ENCODE measurements around the gene PAPLN.
"Not testable (repeated sequence)": the region's sequence is repeated elsewhere in the genome, so short reads cannot be mapped to it uniquely, and the experiment has no call there.

PAPLN gene

DNA sequence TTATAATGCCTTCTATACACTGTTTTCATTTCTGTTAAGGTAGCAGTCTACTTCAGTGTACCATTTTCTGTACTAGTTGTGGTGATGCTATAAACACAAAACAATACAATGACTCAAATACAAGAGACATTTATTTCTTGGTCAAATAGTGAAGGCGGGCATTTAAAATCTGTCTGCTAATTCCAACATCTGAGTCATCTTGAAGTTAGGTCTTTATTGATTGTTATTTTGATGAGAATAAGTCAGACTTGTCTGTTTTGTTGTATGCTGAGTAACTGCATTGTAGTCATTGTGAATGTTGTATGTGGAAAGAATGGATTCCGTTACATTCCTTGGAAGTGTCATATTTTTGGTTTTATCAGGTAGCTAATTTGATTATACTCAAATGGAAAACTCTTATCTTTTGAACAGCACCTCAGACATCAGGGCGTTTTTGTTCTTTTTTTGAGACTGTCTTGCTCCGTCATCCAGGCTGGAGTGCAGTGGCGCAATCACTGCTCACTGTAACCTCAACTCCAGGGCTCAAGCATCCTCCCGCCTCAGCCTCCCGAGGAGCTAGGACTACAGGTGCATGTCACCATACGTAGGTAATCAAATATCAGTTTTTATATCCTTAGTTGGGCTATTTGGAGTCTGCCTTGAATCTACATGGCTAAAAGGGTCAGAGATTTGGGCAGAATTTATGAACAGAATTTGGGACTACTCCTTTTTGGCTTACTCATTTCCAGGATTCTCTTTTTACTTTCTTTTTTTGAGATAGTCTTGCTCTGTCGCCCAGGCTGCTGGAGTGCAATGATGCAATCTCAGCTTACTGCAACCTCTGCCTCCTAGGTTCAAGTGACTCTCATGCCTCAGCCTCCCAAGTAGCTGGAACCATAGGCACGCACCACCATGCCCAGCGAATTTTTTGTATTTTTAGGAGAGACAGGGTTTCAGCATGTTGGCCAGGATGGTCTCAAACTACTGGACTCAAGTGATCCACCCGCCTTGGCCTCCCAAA, 56.8 kb downstream of the PAPLN start:
- DNase-seq = no peak

GRCh38 chr14:73295198-73295796, 58.0 kb downstream of the PAPLN start:
- peak; percentile 30 to 54 for DNase-seq

- no peak for DNase-seq
Observed at GRCh38 chr14:73305499-73305898, 68.2 kb downstream of the PAPLN start.

- DNase-seq = no peak
Observed at GRCh38 chr14:73307261-73307660, 70.0 kb downstream of the PAPLN start.

DNA sequence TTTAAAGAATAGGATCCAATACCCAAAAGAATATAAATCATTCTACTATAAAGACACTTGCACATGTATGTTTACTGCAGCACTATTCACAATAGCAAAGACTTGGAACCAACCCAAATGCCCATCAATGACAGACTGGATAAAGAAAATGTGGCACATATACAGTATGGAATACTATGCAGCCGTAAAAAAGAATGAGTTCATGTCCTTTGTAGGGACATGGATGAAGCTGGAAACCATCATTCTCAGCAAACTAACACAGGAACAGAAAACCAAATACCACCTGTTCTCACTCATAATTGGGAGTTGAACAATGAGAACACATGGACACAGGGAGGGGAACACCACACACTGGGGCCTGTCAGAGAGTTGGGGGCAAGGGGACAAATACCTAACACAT, 71.9 kb downstream of the PAPLN start:
- DNase-seq = not testable (repeated sequence)

DNA sequence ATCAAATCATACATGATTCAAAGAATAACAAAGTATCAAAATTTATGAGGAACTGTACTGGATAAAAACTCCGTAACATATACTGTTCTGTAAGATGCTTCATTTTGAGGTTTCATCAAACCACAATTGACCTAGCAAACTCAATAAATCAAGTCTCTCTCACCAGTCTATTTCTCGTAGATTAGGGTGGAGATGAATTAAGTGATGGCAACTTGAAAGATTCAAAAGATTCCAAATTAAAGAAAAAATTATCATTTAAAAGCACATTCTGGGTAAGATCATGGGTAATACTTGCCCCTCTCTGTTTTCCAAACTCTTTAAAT, 74.4 kb downstream of the PAPLN start:
- DNase-seq = no peak

DNA sequence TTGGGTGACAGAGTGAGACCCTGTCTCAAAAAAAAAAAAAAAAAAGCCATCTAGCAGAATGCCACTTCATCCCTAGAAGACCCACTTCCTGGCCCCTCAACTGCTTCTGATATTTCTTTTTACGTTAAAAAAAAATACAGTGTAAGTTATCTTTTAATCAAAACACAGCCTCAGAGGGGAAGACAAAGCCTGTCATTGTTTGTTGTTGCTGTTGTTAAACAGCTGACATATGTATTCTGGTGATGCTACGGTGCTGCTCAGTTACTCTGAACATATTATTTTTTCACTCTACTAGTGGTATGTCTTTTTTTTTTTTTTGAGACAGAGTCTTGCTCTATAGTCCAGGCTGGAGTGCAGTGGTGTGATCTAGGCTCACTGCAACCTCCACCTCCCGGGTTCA, 75.4 kb downstream of the PAPLN start:
- DNase-seq = no peak

GRCh38 chr14:73313151-73313550, 75.8 kb downstream of the PAPLN start:
- no peak for DNase-seq

- DNase-seq = no peak
Observed at GRCh38 chr14:73323896-73324399, 86.6 kb downstream of the PAPLN start.
